GM12878 (cell line): Measurements from ENCODE around the gene ASIC2. TPM values are rescaled to one million over a fixed set of nuclear protein-coding genes. Genes with fewer than 3 reads are reported as not detected.

ENCODE experiments used
- ATAC-seq: fragments of 200-7000 bp; cut with Tn5 transposase; 3 replicates; pipeline ENCODE4 v1.9.1; 2020; ENCODE audit warnings: mild to moderate bottlenecking, moderate library complexity
- BruUV-seq: library from RNA; stranded (reverse); fragments of 400-500 nt; replicated peaks from 2 replicates; lab custom pipeline; 2021; lab: Mats Ljungman, UMichigan
- CTCF ChIA-PET: fragments of 300-600 bp; sonication (Branson Sonifier 250); formaldehyde crosslinking; extraction: SDS; loops from one replicate; lab custom pipeline; 2021; ENCODE audit warnings: inconsistent platforms; lab: Yijun Ruan, JAX
- POLR2A ChIA-PET: fragments of 350-600 bp; formaldehyde crosslinking; extraction: SDS; loops from one replicate; lab custom pipeline; 2021; ENCODE audit warnings: inconsistent platforms; lab: Charles Lee
- RAD21 ChIA-PET: fragments of 300-600 bp; sonication (Branson Sonifier 250); formaldehyde crosslinking; loops from one replicate; lab custom pipeline; 2023; ENCODE audit warnings: antibody characterized with exemption; ENCODE audit not compliant: unreplicated experiment; lab: Charles Lee
- SMC1A ChIA-PET: fragments of 300-600 bp; sonication (Branson Sonifier 250); formaldehyde crosslinking; loops from one replicate; lab custom pipeline; 2023; ENCODE audit not compliant: unreplicated experiment, uncharacterized antibody; lab: Charles Lee
- DNase-seq: peaks from one replicate; pipeline ENCODE4 v3.0.0-alpha.2; 2011; ENCODE audit warnings: low read depth, low spot score
- FAIRE-seq: peaks from 3 replicates; lab custom pipeline; 2011; peaks lifted over from hg19 to GRCh38; lab: Jason Lieb, UNC
- H2AFZ ChIP-seq: 2 replicates; pipeline ENCODE4 v1.6.0; 2011; ENCODE audit warnings: low read depth, low read length, control low read depth; ENCODE audit not compliant: control insufficient read depth
- H3K27ac ChIP-seq: 2 replicates; pipeline ENCODE4 v1.5.1; 2011; ENCODE audit warnings: control low read depth; ENCODE audit not compliant: control insufficient read depth, insufficient read depth
- H3K27me3 ChIP-seq, 2 experiments: replicated peaks in 1 of 2; 2 replicates each; pipeline versions ENCODE4 v1.6.0 to v1.6.1; 2011; ENCODE audit warnings: low read length in 1 of 2; ENCODE audit not compliant: control insufficient read depth in 2 of 2, insufficient read depth in 2 of 2
- H3K36me3 ChIP-seq, 2 experiments: 2 replicates each; pipeline ENCODE4 v1.5.1; 2011; ENCODE audit warnings: low read length in 1 of 2; ENCODE audit not compliant: control insufficient read depth in 2 of 2, insufficient read depth in 2 of 2
- H3K4me1 ChIP-seq: 2 replicates; pipeline ENCODE4 v1.6.1; 2011; ENCODE audit warnings: mild to moderate bottlenecking, low read length, moderate library complexity, mixed read lengths; ENCODE audit not compliant: control insufficient read depth, insufficient read depth
- H3K4me2 ChIP-seq: 2 replicates; pipeline ENCODE4 v1.6.0; 2011; ENCODE audit warnings: control low read depth; ENCODE audit not compliant: control insufficient read depth, insufficient read depth
- H3K4me3 ChIP-seq: fragments of 200-600 bp; sonication (generic); 2 replicates; pipeline ENCODE4 v1.5.1; 2016
- H3K79me2 ChIP-seq: 2 replicates; pipeline ENCODE4 v1.6.0; 2011; ENCODE audit warnings: low read length; ENCODE audit not compliant: control insufficient read depth, insufficient read depth
- H3K9ac ChIP-seq: 2 replicates; pipeline ENCODE4 v1.8.0; 2011; ENCODE audit warnings: low read length, control low read depth, mixed read lengths; ENCODE audit not compliant: control insufficient read depth, insufficient read depth
- H3K9me3 ChIP-seq: replicated peaks from 3 replicates; pipeline ENCODE4 v1.5.1; 2011; ENCODE audit warnings: mild to moderate bottlenecking, low read length; ENCODE audit not compliant: control insufficient read depth, insufficient read depth
- H4K20me1 ChIP-seq: 2 replicates; pipeline ENCODE4 v1.6.0; 2011; ENCODE audit not compliant: control insufficient read depth, insufficient read depth
- BCL3 ChIP-seq: IDR thresholded peaks from 2 replicates; pipeline ENCODE4 v1.6.1; 2011; ENCODE audit warnings: borderline replicate concordance, low read depth, mild to moderate bottlenecking, moderate library complexity, low read length; ENCODE audit not compliant: insufficient read depth, poor library complexity, severe bottlenecking
- CBFB ChIP-seq: IDR thresholded peaks from 2 replicates; pipeline ENCODE4 v1.6.1; 2016; ENCODE audit warnings: antibody characterized with exemption, low read depth
- MYC ChIP-seq: IDR thresholded peaks from 2 replicates; pipeline ENCODE4 v1.6.1; 2011; ENCODE audit warnings: mild to moderate bottlenecking, low read length, moderate library complexity, inconsistent platforms; ENCODE audit not compliant: insufficient read depth, insufficient replicate concordance, insufficient read length, severe bottlenecking
- NR2C1 ChIP-seq: fragments of 450-650 bp; IDR thresholded peaks from 2 replicates; pipeline ENCODE4 v1.6.1; 2017; ENCODE audit warnings: antibody characterized with exemption, mild to moderate bottlenecking, moderate library complexity
- PAX5 ChIP-seq: IDR thresholded peaks from 2 replicates; pipeline ENCODE4 v1.6.1; 2011; ENCODE audit warnings: low read depth, low read length, borderline replicate concordance
- POLR2A ChIP-seq: IDR thresholded peaks from 2 replicates; pipeline ENCODE4 v1.6.1; 2011; ENCODE audit warnings: low read depth, mild to moderate bottlenecking, low read length
- POU2F2 ChIP-seq: IDR thresholded peaks from 3 replicates; pipeline ENCODE4 v1.6.1; 2011; ENCODE audit warnings: low read depth, mild to moderate bottlenecking, low read length, borderline replicate concordance
- STAT3 ChIP-seq: IDR thresholded peaks from 2 replicates; pipeline ENCODE4 v1.6.1; 2011; ENCODE audit warnings: low read depth, low read length, improper control_type of control experiment
- TBL1XR1 ChIP-seq: IDR thresholded peaks from 2 replicates; pipeline ENCODE4 v1.6.1; 2012; ENCODE audit warnings: low read depth, low read length, improper control_type of control experiment
- TCF3 ChIP-seq: IDR thresholded peaks from 2 replicates; pipeline ENCODE4 v1.6.1; 2012; ENCODE audit warnings: low read depth, mild to moderate bottlenecking, low read length, borderline replicate concordance; ENCODE audit not compliant: insufficient read depth
- YBX1 ChIP-seq: fragments of 450-650 bp; IDR thresholded peaks from 2 replicates; pipeline ENCODE4 v1.6.1; 2016; ENCODE audit warnings: antibody characterized with exemption
- ZBTB40 ChIP-seq: fragments of 450-650 bp; IDR thresholded peaks from 2 replicates; pipeline ENCODE4 v1.6.1; 2016; ENCODE audit warnings: mild to moderate bottlenecking, moderate library complexity, borderline replicate concordance
- WGBS: methylation state at CpG from one replicate; pipeline ENCODE4 v1.1.6; 2016; ENCODE audit warnings: low lambda C conversion rate; ENCODE audit not compliant: insufficient replicate concordance, insufficient coverage; ENCODE audit errors: missing lambda C conversion rate; 5-methylcytosine and 5-hydroxymethylcytosine counted together
- in situ Hi-C: fragments of 300-500 bp; cut with MboI; formaldehyde crosslinking; loops from 9 replicates; pipeline ENCODE4 v1.14.3; 2018; ENCODE audit warnings: mixed read lengths
- intact Hi-C: fragments of 100-400 bp; cut with micrococcal nuclease; formaldehyde crosslinking; loops from one replicate; pipeline ENCODE4 v1.14.2; 2022; ENCODE audit not compliant: unreplicated experiment
- polyA plus RNA-seq, 11 experiments: library from polyadenylated mRNA; depleted of rRNA in 4 of 11; unstranded in 6 of 11; stranded (reverse) in 5 of 11; fragments of >200 nt; fragmentation: Nextera tagmentation in 4 of 11; fragmentation: Illumina TruSeq in 1 of 11; extraction: Ambion mirVana in 4 of 11; extraction: Trizol in 1 of 11; gene quantifications; 1 replicate in 1 of 11; 2 replicates in 10 of 11; pipeline versions ENCODE4 v1.2.1 to v1.2.3, GENCODE V29; 2011 to 2016; ENCODE audit warnings: inconsistent platforms in 2 of 11, missing spikeins in 2 of 11, low read depth in 1 of 11
- total RNA-seq, 4 experiments: library from RNA; depleted of rRNA in 3 of 4; stranded (reverse); fragments of >200 nt in 3 of 4; fragmentation: Illumina TruSeq in 1 of 4; extraction: Trizol in 1 of 4; gene quantifications; 2 replicates each; pipeline versions ENCODE4 v1.2.1 to v1.2.3, GENCODE V29; 2013 to 2021

Gene ASIC2
- total and polyA plus RNA-seq, 10 of the 15 experiments (the other 5 are each of a cell fraction or from before 2014, with no cell fraction given): not detected

GRCh38 chr17:33214996-33215395 is 78.1 kb downstream of the ASIC2 start:
- no peaks in the 10 kb centered on the region for H3K4me1 ChIP-seq
- ChIA-PET CTCF (no interaction called here), RAD21 (no interaction called here), SMC1A (no interaction called here), POLR2A (no interaction called here)
- H2AFZ ChIP-seq: no peak overlapping the region
- no peak overlapping the region for H3K27ac ChIP-seq
- H3K79me2 ChIP-seq: no peaks in the 10 kb centered on the region
- no TSS peak for BruUV-seq
- no peak overlapping the region for H3K9ac ChIP-seq
- no peaks in the 10 kb centered on the region for H3K36me3 ChIP-seq
- H3K9me3 ChIP-seq: no peaks in the 10 kb centered on the region
- H3K4me2 ChIP-seq: no peak overlapping the region
- no peaks in the 10 kb centered on the region; a peak in 3 of 4 replicates for H3K27me3 ChIP-seq
- no peak for TF ChIP-seq NR2C1
- TF ChIP-seq ZBTB40: no peak
- no peak for TF ChIP-seq PAX5
- TF ChIP-seq BCL3: no peak
- no peak for TF ChIP-seq STAT3
- TF ChIP-seq YBX1: no peak
- no peak for TF ChIP-seq MYC
- TF ChIP-seq POU2F2: no peak
- no peak for TF ChIP-seq TCF3
- TF ChIP-seq TBL1XR1: no peak
- no peak for TF ChIP-seq POLR2A
- TF ChIP-seq CBFB: no peak
- DNase-seq: no peak
- in situ Hi-C loops: no loop called here
- no peaks in the 10 kb centered on the region for H4K20me1 ChIP-seq
- no peak for FAIRE-seq
- intact Hi-C loops: no loop called here
- no peak overlapping the region for H3K4me3 ChIP-seq
- ATAC-seq: no peak
- 9% methylated on average over 2 of the region's 2 CpGs for WGBS
